GM18858 (cell line): Measurements from ENCODE around the gene LRRC37A2.
A peak's percentile ranks its signal among the peaks of the same experiment; 100 is the strongest.
"Not testable (repeated sequence)": the region's sequence is repeated elsewhere in the genome, so short reads cannot be mapped to it uniquely, and the experiment has no call there.

Source experiments
- ATAC-seq: cut with Tn5 transposase; IDR thresholded peaks from one replicate; pipeline ENCODE4 v1.9.1; 2021; ENCODE audit not compliant: unreplicated experiment

Gene LRRC37A2

DNA sequence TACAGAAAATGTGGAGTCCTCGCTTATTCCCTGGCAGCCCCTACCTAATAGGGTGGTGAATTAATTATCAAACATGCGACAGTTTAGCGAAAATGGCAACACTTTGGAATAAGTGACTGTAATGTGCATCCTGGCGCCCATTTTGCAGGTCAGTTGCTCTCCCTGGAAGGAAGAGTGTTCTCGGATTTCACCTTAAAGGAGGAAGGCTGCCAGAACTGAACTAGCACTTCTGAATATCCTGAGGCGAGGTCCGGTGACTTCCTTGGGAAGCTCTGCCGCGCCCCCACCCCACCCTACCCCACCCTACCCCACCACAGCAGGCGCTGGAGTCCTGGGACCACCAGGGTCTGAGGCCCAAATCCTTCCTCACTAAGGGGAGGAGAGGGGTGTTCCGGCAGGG lies at the start of gene LRRC37A2:
Gene LRRC37A2, plus strand, starts transcription at position 301 of the 400 bp plus-strand sequence. CDS start 245 bp downstream, outside the sequence.
- ATAC-seq: not testable (repeated sequence)

DNA sequence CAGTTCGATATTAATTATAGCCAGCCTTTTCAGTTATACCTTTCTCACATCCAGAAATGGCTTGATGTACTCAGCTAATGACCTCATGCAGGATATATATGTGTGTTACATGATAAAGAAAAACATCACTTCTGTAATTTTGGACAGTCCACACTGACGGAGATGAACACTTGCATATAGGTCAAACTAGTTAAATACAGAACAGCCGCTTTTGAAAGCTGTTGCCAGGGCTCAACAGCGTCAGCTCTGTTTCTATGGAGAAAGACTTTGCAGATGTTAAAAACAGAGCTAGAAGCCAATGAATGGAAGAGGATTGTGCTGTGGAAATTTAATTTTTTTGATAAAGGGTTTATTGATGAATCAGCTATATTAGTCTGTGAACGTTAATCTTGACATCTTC lies 44.6 kb upstream of the LRRC37A2 start:
- ATAC-seq: not testable (repeated sequence)

DNA sequence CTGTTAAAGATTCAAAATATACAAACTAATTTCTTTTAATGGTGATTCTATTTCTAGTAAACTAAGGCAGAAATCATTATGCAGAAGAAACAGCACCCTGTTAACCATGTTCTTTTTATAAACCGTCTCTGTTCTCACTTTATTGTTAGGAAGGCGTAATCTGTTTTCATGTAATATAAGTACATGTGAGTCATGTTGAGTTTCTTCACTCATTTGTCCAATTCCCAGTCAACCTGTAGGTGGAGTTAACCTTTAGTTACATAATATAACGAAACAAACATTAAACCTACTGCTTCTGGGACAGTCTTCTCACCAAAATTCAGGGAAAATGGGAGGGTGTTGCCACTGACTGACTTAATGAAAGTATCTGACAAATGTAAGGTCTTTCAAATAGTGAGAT lies 37.8 kb upstream of the LRRC37A2 start:
- ATAC-seq: not testable (repeated sequence)

DNA sequence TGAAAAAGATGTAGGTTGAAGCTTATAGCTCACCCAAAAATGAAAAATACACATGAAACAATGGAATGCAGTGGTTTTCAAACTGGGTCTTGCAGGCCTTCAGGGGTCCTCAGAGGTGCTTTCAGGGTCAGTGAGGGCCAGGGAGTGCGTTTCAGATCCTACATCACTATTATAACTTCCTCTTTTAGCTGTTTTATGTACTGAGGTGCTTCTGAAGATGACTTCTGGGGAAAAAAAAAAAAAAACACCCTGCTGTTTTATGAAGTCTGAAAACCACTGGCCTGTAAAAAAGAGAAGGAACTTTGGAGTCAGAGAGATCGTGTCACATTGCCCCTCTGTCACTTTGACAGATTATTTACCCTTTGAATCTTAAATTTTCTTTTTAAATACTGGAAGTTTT lies 36.7 kb upstream of the LRRC37A2 start:
- not testable (repeated sequence) for ATAC-seq

DNA sequence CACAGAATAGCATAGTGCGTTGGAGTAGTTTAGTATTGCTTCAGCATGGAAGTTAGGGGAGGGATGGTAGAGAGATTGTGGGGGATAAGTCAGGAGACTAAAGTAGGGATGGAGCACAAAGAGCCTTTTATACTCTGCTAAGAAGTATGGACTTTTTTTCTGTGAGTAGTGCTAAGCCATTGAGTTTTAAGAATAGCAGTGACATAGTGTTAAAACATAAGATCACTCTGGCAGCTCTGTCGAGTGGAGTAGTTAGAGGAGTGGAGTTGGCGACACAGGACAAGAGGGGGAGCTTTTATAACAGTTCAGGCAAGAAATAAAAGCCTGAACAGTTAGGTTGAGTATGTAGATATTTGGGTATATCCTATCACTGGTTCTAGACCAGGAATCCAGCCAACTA lies 33.4 kb upstream of the LRRC37A2 start:
- not testable (repeated sequence) for ATAC-seq

DNA sequence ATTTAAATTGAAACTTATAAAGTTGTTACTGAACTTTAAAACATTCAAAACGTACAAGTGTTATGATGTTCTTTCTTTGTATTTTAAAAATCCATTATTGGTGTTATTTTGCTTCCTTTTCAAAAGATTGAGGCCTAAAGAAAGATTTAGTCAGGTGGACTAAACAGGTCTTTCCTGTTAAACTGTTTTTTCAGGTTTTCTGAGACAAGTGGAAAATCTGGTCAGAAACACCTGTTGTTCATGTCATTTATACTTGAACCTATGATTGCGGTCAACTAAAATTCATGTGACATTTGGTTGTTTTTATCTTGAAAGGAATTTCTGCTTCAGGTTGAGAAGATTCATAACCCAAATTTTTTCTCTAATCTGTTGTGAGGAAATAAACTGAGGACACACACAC lies 31.0 kb upstream of the LRRC37A2 start:
- not testable (repeated sequence) for ATAC-seq

DNA sequence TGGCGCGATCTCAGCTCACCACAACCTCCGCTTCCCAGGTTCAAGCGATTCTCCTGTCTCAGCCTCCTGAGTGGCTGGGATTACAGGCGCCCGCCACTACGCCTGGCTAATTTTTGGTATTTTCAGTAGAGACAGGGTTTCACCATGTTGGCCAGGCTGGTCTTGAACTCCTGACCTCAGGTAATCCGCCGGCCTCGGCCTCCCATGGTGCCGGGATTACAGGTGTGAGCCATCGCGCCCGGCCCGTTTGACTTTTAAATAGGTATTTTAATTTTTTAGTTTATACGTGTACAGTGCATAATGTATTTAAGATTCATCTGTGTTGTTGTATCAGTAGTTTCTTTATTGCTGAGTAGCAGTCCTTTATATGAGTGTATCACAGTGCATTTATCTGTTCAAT lies 20.2 kb upstream of the LRRC37A2 start:
- ATAC-seq: not testable (repeated sequence)

DNA sequence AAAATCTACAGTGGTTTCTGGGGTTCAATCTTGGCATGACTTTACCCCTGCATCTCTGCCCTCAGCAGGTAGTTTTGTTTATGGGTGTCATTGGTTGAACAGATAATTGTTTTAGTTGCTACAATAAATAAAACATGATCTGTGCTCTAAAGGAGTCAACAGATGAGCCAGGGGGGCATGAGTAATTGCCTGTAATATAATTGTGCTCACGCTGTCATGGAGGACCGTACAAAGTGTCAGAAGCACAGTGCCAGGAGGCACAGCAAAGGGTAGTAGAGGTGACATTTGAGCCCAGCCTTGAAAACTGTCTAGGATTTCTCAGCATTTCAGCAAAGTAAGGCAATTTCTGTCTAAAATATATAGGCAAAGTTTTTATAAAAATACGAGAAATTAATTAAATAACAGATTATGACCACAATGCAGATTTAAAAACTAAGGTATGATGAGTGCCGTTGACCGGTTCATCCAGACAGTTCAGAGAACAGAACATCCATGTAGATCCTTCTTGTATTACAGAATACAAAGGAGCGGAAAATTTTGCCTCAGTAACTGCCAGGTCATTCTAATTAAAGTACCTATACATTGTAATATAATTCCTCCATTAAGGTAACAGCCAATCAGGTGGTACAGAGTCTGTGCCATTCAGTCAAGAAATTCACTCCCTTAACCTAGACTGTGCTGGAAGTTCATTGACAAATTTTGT lies 12.7 kb upstream of the LRRC37A2 start:
- not testable (repeated sequence) for ATAC-seq

DNA sequence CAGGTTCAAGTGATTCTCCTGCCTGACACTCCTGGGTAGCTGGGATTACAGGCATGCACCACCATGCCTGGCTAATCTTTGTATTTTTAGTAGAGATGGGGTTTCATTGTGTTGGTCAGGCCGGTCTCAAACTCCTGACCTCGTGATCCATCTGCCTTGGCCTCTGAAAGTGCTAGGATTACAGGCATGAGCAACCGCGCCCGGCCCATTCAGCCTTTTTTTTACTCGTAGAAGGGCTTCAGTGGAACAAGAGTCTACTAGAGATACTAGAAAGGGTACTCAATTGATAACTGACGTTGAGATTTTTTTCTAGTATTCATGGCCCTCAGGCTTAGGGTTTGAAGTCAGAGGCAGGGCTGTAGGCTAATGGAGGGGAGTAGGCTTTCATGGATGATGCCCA lies 6.4 kb upstream of the LRRC37A2 start:
- not testable (repeated sequence) for ATAC-seq

DNA sequence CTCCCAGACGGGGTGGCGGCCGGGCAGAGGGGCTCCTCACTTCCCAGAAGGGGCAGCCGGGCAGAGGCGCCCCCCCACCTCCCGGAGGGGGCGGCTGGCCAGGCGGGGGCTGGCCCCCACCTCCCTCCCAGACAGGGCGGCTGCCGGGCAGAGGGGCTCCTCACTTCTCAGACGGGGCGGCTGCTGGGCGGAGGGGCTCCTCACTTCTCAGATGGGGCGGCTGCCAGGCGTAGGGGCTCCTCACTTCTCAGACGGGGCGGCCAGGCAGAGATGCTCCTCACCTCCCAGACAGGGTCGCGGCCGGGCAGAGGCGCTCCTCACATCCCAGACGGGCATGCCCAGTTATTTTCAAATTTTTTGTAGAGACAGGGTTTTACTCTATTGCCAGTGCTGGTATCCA lies 22.4 kb downstream of the LRRC37A2 start:
- ATAC-seq: not testable (repeated sequence)

DNA sequence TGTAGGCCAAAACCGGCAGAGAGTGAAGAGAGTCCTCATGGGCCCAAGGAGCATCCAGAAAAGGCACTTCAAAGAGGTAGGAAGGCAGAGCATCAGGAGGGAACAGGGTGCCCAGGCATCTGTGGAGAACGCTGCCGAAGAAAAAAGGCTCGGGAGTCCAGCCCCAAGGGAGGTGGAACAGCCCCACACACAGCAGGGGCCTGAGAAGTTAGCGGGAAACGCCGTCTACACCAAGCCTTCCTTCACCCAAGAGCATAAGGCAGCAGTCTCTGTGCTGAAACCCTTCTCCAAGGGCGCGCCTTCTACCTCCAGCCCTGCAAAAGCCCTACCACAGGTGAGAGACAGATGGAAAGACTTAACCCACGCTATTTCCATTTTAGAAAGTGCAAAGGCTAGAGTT lies 36.3 kb downstream of the LRRC37A2 start:
- not testable (repeated sequence) for ATAC-seq

DNA sequence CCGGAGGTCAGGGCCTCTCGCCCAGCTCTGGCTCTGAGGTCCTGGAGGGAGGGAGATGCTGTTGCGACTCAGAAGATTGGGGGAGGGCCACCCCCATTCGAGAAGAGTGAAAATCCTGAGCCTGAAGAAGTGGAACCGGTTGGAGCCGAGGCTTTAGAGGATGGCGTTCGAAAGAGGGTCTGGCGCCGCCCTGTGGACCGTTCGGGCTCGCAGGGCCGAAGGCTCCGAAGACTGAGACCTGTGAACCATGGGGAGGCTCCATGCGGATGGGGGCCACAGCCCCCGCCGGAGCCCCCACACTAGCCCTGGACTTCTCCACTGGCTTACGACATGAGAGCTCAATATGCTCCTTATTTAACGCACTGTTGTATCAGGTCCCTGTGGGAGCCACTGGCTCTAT lies 46.9 kb downstream of the LRRC37A2 start:
- ATAC-seq: not testable (repeated sequence)

DNA sequence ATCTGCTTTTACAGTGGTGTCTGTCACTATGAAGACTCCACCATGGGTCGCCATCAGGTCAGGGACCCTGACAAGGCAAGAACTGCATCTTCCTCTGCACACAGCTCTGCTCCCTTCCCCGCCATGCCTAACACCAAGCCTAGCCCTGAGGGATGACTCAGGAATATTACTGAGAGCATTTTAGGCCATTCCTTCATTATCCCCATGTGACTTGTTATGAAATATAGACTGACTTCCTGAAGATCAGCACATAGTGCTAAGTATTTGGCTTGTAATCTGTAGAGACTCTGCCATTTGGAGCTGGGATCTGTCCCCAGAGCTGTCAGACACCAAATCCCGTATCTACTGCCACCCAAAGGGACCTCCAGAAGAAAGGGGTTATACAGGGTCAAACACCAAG lies 47.8 kb downstream of the LRRC37A2 start:
- ATAC-seq: not testable (repeated sequence)

DNA sequence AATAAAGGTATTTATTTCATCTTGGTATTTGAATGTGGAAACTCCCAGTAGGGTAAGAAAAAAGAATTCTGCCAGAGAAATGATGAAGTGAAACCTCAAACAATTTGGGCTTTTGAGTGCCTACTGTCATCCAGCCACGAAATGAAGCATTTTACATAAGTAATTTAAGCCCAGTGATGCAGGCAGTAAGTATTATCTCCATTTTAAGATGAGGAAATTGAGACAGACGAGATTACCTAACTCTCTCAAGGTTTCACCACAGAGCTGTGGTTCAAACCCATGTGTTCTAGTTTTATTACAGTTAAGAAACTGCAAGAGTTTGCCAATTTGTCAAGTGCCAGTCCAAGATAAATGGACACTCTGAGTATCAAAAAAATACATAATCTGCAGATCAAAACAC lies 54.0 kb downstream of the LRRC37A2 start:
- ATAC-seq: not testable (repeated sequence)

DNA sequence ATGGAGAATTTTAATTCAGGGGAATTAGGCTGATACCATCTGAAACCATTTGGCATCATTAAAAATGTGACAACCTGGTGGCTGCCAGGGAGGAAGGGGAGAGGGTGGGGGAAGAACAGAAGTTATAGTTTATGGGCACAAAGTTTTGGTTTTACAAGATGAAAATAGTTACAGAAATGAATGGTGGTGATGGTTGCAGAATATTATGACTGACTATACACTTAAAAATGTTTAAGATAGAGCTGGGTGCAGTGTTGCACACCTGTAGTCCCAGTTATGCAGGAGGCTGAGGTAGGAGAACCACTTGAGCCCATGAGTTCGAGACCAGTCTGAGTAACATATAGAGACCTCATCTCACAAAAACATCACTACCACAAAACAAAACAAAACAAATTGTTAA lies 54.7 kb downstream of the LRRC37A2 start:
- not testable (repeated sequence) for ATAC-seq

DNA sequence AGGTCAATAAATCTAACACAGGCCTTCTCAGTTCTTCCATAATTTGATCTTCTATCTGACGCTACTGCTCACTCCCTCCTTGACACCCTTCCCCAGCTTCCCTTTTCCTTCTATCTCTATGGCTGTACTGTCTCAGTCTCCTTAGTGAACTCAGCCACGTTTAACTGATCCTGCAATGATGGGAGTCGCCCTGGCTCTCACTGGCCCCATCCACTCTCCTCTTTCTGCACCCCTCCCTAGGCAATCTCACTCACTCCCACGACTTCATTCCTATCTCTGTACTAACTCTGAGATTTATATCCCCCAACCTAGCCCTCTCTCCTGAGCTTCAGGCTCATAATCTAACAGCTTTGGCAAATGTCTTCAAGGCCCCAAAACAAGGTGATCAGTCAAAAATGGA lies 59.5 kb downstream of the LRRC37A2 start:
- not testable (repeated sequence) for ATAC-seq

DNA sequence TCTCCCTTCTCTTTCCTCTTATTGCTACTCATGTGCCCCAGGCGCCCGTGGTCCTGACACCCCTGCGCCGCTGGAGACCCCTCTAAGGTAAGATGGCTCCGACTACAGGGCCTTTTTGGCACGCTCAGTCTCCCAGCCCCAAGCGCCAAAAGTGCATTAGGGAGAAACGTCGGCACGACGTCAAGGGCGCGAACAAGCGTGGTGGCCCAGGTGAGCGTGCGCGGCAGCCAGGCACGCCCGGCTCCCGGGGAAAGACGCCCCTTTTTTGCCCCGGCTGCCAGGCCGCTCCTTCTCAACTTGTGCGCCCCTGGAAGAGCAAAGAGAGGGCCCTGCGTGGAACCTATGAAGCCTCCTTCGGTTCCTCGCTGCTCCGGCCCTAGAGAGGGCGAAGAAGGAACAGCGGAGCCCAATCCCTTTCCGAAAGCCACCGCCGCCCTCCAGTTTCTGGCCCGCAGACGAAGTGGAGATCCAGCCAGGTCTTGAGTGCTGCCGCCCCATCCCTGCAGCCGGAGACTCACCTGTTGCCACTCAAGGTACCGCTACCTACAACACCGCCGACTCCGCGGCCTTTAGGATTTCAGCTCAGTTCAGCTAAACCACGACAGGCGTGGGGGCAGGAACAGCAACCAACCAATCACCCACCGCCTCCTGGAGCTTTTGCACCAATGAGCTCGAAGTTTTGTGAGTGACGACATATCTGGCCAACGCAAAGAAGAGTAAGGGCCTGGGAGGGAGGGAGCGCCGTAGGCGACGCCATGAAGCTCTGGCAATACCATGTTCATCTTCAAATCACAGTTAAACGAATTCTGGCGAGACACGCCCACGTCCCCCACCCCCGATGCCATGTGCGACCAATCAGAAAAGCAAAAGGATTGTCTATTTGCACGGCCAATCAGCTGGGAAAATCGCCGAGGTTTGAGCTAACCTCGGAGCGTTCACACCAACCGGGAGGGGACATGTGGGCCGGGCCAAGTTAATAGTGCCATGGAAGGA lies 67.1 kb downstream of the LRRC37A2 start, which contains the start of gene ARL17A:
Gene ARL17A, minus strand, starts transcription at position 609 of the 993 bp plus-strand sequence. CDS start 3,369 bp downstream, outside the sequence.
- peak; percentile 77 for ATAC-seq

DNA sequence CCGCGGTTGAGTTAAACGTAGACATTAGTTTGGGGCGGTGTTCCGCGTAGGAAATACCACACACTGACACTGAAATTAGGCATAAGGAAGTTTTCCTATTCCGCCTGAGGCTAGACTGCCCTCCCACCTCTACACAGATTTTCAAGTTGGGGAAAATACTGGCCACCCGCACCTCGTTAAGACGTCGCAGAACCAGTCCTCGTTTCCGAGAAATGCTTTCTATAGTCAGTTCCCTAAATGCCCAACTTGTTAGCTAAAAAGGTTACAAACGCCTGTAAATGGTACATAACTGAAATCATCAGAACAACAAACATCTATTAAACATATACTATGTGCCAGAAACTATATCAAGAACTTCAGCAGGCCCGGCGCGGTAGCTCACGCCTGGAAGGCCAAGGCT lies 67.8 kb downstream of the LRRC37A2 start:
- not testable (repeated sequence) for ATAC-seq

DNA sequence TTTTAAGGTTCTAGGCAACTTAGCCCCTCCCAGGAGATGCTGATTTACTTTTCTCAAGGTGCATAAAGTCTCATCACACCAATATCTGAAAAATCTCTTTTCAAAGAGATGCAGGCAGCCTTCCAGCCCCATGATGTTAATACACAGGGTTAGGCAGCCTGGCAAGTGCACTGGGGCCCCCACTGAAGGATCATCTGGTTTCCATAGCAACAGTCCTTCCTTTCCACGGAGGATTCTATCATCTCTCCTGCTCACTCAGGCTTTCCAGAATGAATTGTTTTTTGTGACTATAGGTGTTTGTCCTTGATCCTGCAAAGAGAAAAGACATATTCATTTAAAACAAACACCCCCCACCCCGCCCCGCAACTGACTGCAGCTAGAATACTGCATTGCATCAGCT lies 73.2 kb downstream of the LRRC37A2 start:
- not testable (repeated sequence) for ATAC-seq

DNA sequence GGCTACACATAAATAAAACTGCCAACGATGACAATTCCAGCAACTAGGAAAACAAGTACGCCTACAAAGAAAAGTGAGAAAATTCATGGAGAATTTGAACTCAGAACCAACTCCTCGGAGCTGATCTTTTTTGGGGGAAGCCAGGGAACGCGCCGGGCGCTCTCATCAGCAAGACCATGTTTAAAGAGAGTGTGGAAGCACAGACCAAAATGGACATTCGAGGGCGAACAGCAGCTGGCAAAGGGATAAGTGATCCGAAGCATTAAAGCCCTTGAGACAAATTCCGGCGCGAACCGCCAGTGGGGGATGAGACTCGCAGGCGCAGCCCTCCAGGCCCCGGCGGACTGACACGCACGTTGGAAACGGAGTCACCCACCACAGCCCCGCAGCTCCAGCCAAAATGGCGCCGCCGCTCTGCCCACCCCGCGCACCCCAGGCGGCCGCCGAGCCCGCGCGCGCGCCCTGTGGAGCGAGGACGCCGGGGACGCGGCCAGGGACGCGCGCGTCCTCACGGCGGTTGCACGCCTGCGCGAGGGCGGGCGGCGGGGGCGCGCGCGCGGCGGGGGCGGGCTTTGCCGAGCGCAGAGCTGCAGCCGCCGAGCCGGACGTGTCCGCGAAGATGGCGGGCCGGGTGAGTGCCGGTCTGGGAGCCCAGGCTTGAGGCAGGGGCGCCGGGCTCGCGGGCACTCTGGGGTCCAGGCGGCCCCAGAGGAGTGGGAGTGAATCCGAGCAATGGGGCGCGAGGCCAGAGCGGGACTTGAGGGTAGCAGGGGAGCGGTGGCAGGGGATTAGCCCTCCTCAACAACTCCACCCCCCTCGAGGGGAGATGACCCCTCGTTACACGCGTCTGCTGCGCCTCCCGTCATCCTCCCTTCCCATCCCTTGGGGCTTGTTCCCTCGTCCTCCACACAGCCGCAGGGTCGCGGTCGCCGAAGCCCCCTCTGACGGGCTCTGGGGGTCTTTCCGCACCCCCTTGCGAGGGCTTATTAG lies 78.2 kb downstream of the LRRC37A2 start, which contains the start of gene NSF:
Gene NSF, plus strand, starts transcription at position 513 of the 990 bp plus-strand sequence. Its CDS starts 107 bp downstream, at position 620.
- ATAC-seq: not testable (repeated sequence)
